ENCODE data around the gene USP17L12.
"Not testable (repeated sequence)": the region's sequence is repeated elsewhere in the genome, so short reads cannot be mapped to it uniquely, and the experiment has no call there.

DNA sequence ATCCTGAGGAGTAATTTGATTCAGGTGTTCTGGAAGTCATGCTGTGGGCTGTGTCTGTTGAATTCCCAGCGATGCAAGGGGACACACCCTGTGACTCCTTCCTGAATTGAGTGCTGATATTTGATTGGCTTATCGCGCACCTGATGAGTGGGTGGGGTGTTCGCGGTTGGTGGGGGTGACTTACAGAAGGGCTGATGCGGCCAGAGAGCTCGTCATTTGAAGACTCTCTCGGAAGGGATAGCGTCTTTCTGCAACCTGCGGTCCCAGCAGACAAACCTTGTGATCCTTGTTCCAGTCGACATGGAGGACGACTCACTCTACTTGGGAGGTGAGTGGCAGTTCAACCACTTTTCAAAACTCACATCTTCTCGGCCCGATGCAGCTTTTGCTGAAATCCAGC, 23.6 kb downstream of the USP17L12 start, which contains the start of gene USP17L17:
- TF ChIP-seq POLR2A, CTCF, POLR2AphosphoS5 (IDR thresholded peaks at IDR 0.05): not testable (repeated sequence)
